Activated gamma-delta T cell (primary cell): Measurements from ENCODE around the gene ARHGEF10L.

Experiments used
- DNase-seq: peaks from one replicate; lab custom pipeline; 2025; lab: John Stamatoyannopoulos, UW

The ARHGEF10L gene

GRCh38 chr1:17635811-17636210, 96.3 kb downstream of the ARHGEF10L start:
- DNase-seq, result no peak

DNA sequence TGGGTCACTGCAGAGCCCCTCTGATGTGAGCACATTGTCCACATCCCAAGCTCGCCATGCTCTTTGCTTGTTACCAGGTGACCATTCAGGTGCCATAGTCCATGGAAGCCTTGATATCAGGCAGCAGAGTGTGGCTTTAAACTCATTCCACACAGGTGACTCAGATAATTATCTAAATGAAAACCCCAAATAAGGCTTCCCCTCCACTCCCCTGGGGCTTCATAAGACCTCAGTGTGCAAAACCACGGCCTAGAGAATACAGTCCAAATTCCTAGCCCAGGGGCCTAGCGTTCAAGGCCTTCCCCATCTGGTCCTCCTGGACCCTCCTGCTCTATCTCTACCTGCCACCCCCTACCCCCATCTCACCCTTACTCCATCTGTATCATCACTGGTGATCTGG, 97.1 kb downstream of the ARHGEF10L start:
- DNase-seq, result no peak

DNA sequence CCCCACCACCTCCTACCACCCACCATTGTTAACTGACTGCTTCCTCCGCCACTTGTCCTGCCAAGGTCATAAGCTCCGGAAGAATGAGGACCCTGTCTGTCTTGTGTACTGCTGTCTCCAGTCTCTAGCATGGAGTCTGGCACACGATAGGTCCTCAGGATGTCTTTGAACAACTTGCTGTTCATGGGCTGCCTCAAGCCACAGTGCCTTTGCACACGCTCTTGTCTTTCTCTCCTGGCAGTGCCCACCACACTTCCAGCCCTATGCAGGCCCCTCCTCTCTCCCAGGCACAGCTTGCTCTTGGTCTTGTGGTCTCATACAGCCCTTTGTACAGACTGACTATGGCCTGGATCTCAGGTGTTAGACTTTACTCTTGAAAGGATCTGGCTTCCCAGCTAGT, 97.6 kb downstream of the ARHGEF10L start:
- DNase-seq, result no peak

DNA sequence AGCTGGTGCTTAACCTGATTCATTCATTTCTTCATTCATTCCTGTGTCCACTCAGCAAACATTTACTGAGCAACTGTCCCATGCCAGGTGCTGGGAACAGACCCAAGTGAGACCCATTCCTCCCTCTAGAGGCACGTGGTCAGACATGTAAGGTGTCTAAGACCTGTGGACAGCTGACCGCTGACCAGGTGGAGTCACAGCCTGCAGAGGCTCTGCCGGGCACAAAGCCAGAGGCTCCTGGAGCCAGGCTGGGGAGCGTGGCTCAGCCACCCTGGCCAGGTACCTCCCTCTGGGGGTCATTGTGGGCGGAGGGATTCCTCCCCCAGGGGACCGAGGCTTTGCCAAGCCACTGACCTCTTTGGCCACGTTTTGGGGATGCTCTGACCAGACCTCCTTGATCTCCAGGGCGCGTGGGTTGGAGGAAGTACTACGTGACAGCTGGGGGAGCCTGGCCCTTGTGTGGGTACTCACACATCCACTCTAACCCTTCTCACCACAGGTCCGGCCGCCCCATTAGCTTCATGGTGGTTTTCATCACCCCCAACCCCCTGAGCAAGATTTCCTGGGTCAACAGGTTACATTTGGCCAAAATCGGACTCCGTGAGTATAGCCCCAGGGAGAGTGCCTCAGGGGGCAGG, 100.3 kb downstream of the ARHGEF10L start:
- no peak for DNase-seq

- DNase-seq, result no peak
Measured at GRCh38 chr1:17640393-17640792, 100.9 kb downstream of the ARHGEF10L start.

DNA sequence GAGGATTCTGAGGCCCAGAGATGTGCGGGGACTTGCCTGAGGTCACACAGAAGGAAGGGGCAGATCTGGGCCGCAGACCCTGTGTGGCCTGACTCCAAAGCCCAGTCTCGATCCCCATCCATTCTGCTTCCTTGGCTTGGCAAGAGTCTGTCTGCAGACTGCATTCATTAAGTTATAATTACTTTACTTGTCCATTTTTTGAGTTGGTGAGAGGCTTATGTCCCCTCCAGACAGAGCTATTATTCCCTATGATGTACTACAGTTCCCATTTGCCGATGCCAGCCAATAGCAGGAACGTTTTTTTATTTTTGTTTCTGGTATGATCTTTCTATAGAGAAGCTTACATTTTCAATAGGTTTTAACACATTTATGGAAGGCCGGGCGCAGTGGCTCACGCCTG, 101.5 kb downstream of the ARHGEF10L start:
- no peak for DNase-seq

DNA sequence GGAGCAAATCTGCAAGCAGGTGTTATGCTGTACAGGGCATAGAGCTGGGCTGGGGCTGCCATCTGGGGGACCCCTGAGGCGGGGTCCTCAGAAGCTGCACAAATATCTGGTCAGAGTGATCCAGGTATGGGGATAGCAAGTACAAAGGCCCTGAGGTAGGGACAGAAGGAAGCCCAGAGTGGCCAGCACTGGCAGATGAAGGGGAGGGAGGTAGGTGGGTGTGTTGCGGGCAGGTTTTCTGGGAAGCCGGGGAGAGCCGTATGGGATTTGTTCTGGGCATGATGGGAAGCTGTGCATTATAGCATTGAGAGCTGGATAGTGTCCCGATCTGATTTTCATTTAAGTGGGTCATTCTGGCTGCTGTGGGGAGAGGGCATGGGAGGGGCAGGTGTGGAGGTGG, 102.7 kb downstream of the ARHGEF10L start:
- no peak for DNase-seq

DNA sequence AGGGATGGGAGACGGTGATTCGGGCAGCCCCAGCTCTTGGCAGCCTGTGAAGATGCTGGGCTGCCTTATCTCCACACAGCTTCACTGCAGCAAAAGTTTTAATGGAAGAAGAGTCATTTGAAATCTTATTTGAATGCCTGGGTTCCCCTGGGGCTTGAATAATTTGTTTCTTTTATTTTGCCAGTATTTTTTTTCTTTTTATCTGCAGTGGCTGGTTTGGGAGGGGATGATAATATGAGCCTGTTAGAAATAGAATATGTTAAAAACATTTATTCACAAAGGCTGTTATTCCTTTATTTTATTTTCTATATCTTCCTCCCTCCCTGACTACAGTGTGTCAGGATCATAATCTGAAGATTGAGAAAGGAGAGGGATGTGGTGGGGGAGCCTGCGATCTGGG, 103.4 kb downstream of the ARHGEF10L start:
- no peak for DNase-seq

DNA sequence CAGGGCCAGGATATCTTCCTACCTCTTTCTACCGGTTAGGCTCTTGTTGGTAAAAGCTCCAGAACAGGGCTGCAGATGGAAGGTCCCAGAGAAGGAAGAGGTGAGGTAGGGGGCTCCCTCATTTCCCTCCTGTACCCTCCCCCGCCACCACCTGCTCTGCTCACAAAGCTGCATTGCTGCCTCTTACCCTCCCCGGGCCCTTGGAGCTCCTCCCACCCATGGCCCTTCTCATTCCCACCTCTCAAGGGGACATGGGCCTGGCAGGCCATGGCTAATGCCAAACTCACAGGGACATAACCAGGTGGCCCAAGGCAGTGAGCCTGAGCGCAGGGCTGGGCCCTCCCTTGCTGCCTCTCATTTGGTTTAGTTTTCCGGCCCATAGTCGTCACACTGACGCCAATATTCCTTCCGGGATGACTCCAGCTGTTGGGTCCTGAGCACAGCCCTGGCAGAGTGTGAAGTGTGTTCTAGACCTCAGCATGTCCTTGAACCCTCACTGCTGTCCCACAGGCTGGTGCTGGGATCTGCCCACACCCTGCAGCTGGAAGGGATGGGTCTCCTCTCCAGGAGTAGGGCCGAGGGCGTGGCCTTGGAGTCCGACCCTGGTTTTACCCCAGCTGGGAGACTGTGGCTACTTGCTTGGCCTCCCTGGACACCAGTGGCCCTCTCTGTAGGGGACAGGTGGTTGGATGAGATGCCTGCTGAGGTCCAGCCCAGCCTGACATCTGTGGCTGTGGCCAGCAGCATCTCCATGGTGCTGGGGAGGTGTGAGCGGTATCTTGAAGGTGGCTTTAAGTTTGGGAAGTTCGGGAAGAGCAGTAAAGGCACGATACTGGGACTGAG, 104.6 kb downstream of the ARHGEF10L start:
- no peak for DNase-seq

- no peak for DNase-seq
Measured at GRCh38 chr1:17645068-17645911, 105.8 kb downstream of the ARHGEF10L start.

GRCh38 chr1:17646444-17647280, 107.2 kb downstream of the ARHGEF10L start:
- DNase-seq, result no peak

- DNase-seq, result no peak
Measured at GRCh38 chr1:17648457-17649145, 109.1 kb downstream of the ARHGEF10L start.

GRCh38 chr1:17649371-17650106, 110.0 kb downstream of the ARHGEF10L start:
- DNase-seq, result no peak

DNA sequence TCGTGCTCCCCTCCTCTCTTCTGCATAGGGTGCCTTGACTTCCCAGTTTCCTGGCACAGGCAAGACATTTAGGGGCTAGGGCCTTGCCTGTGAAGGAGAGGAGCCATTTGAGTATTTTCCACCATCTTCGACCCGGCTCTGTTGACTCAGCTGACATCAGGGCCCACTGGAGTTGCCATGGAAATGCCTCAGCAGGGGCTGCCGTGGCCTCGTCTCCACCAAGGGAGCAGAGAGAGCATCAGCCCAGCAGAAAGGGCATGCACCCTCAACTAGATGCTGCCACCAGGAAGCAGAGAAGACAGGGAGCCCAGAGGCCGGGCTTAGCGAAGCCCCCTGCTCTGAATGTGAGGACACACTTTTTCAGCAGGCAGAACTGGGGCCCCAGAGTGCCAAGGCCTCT, 113.8 kb downstream of the ARHGEF10L start:
- no peak for DNase-seq

DNA sequence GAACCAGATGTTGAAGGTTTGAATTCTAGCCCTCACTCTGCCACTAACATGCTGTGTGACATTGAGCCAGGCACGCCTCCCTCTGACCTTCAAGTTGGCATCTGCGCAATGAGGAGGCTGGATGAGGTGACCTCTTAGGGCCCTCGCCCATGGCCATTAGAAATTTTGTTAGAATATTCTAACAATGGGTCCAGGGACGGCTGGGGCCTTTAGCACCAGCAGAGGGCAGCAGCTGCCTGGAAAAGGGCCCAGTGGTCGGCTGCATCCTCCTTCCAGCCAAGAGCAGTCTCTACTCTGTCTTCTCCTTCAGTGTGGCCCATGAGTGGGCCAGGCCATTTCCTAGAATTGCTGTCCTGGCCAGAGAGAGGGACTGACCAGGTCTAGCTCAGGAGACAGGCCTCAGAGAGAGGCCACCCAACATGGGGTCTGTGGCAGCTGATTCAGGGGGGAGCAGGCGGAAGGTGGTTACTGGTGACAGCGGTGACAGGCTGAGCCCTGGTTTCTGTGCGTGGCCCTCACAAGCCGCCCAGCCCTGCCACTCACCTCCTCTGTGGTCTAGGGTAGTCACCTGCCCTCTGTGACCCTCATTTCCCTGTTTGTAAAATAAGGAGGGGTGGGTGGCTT, 114.3 kb downstream of the ARHGEF10L start:
- no peak for DNase-seq

GRCh38 chr1:17654519-17654918, 115.0 kb downstream of the ARHGEF10L start:
- no peak for DNase-seq

DNA sequence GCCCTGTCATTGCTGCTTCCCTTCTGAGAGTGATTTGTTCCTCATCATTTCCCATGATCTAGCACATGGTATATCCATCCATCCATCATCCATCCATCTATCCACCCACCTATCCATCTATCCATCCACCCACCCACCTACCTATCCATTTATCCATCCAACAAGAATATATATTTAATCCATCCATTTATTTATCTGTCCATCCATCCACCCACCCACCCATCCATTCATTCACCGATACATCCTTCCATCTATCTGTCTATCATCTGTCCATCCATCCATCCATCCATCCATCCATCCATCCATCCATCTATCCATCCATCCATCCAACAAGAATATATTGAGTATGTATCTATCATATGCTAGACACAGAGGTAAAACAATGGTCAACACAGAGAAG, 115.7 kb downstream of the ARHGEF10L start:
- DNase-seq, result no peak

DNA sequence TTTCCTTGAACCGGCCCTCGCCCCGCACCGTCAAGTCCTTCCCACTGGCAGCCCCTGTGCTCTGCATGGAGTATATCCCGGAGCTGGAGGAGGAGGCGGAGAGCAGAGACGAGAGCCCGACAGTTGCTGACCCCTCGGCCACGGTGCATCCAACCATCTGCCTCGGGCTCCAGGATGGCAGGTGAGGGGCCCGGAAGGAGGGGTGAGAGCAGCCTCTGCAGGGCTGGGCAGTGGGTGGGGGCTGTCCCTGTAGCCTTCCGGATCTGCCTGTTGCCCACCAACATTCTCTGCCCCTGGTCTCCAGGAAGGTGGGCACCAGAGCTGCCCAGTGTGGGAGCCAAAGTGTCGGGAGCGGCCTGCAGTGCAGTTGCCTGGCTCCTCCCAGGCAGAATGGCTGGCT, 116.4 kb downstream of the ARHGEF10L start:
- no peak for DNase-seq

DNA sequence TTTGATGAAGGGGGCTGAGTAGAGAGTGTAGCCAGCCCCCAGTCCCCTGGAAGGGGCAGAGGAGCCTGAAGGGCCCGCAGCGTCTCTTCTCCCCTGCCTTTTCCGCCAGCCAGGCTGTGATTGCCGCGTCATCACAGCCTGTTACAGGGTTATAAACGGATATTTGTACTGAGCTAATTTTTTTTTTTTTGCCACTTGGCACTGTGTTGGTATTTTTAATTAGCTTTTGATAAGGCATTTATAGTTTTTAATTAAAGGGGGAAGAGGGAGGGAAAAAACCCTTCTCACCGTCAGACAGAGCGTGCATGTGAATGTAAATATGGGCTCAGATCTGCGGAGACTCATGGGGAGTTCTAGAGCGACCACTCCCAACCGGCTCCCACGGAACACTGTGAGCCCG, 117.9 kb downstream of the ARHGEF10L start:
- no peak for DNase-seq

- DNase-seq, result no peak
Measured at GRCh38 chr1:17658837-17659236, 119.3 kb downstream of the ARHGEF10L start.
